Mucosa of gallbladder (tissue), 1 donor: ENCODE results near the gene C6orf118. TPM values are rescaled to one million over a fixed set of nuclear protein-coding genes. Genes with fewer than 3 reads are reported as not detected.

Experiments used
- DNase-seq: peaks from one replicate; pipeline ENCODE4 v3.0.0-alpha.2; 2020; ENCODE audit warnings: low spot score
- total RNA-seq: library from RNA; stranded (reverse); gene quantifications from one replicate; pipeline ENCODE4 v1.2.1, GENCODE V29; 2021
- donor health status: DM: no; HTN: no; CAD: no.

C6orf118 gene
- total RNA-seq, 1 donor from 2014 or later = not detected

DNA sequence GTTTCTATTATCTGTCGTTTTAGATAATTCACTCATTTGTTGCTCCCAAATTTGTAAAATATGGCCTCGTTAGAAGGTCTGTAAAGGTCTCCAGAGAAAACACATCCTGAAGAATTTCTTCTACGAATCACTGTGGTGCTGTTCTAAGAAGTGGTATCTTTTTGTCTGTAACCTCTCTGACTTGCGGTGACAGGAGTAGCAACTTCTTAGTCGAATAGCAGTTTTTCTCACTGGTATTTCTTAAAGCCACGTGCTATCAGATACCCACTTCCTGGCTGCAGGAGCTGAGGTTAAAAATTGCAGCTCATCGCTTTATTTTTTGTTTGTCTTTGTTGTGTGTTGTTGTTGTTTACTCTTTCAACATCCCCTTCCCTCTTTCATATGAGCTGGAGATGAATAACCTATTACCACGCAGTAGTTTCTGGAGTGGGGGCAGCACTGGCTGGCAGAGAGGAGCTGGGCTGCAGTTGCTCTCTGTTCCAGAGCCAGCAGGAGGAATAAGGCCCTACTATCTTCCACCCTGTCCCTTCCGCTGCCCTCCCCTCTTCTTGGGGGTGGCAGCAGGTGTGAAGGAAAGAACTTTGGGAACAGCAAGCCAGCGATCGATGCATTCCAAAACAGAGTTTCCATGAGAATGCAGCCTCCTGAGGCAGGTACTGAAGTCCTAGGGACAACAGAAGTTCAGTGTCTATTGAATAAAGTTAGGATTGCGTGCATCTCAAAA, 64.7 kb downstream of the C6orf118 start:
- no peak for DNase-seq

DNA sequence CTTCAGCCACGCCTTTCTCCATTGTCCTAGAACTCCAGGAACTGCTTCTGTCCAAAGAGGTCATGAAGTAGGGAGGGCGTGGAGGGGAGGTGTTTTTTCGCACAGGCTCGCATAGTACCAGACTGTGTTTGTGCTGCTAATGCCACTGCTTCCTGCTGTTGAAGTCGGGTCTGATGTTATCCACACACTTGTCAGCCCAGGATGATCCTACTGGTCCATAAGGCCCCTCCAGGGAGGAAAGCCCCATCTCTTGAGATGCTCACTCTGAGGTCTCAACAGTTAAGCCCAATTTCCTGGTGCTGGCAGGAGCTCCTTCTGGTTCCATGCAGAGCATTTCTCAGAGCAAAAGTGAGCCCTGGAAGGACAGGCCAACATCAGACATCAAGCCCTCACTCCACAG, 65.6 kb downstream of the C6orf118 start:
- no peak for DNase-seq

DNA sequence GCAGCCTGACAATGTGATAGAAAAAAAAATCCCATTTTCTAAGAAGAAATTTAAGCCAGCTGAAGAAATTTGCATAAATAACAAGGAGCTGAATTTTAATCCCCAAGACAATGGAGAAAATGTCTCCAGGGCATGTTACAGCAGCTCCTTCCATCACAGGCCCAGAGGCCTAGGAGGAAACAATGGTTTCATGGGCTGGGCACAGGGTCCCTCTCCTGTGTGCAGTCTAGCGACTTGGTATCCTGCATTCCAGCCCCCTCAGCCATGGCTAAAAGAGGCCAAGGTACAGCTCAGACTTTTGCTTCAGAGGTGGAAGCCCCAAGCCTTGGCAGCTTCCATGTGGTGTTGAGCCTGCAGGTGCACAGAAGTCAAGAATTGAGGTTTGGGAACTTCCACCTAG, 73.1 kb downstream of the C6orf118 start:
- DNase-seq = no peak

DNA sequence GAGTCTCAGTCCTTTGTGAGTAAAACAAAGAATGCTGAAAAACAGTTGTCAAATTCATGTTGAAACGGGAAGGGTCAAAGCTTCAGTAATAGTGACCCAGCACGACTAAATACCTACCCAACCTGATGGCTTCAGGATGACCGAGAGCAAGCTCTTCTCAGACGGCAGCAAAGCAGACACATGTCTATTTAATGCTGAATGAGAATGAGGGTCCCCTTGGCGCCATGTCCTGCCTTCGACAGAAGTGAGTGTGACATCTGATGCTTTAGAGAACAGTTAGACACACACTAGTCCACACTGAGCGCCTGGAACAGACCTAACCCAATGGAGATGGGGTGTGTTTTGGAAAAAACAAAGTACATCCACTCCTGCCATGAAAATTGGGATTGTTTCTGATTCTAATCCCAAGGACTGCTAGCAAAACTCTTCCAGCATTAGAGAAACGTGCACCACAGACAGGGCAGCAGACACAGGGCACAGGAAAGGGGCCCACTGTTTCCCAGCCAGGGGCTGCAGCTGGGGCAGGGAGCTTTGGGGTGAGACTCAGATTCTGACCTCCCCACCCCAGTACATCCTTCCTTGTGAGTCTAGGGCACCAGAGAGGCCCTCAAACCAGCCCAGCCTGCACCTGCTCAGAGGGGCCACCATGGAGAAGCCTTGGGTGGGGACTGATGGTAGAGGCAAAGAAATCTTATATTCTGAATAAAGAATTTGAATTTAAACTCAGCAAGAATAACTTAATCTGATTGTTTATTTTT, 76.5 kb downstream of the C6orf118 start:
- DNase-seq = no peak

DNA sequence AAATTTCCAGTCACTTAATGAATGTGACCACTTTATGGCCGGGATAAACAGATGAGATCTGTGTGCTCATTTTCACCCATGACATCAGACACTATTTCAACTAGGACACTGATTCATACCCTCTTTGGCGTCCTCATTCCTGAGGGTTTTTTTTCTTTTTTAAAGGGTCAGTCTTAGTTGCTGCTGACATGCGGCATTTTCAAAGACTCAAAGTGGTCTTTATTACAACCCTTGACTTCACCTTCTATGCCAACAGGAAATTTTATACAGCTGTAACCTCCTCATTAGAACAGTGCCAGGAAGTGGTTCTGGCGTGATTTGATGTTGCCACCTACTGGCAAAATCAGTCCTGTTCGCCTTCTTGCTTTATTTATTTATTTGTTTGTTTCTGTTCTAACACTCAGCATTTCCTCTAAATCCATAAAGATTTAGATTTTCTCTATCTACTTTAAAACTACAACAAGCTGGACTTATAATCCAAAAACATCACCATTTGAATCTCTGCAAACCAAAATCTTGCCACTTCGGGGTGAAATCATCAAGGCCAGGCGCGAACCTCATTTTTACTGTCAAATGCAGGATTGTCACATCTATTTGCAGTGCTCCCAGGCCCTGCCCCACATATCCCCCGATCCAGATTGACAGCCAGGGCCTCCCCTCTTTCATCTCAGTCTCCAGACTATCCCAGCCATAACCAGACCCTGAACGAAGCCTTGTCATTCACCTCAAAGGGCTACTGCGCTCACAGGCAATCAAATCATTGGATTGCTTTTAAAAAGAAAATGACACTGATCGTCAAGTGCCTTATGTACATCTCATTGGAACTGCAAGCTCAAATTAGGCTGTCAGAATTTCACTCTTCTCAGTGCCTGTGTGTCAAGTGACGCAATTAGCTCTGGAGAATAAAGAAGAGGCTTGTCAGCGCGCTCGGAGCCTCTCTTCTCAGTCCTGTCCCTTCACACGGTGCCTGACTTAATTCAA, 77.5 kb downstream of the C6orf118 start:
- no peak for DNase-seq

DNA sequence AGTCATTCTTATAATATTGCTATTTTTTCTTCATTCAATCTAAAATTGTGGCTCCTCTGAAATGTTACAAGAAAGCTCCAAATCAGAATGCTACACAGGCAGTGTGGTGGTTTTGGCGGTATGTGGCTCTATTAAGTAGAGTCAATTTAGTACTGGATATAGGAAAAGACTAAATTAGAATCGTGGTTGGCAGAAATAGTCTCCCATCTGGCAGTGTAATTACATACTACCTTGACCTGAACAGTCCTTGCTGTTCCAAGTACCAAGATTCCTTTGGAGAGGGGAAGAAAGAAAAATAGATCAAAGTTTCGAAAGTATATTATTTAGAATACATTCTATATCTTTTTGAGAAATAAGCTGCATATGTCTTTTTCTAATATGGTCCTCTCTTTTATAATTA, 78.2 kb downstream of the C6orf118 start:
- DNase-seq = no peak
